AG04449 (cell line): ENCODE measurements around the gene NPFF.

Experiments used
- CTCF ChIA-PET: fragments of 350-600 bp; formaldehyde crosslinking; extraction: SDS; loops from one replicate; lab custom pipeline; 2021; ENCODE audit warnings: antibody characterized with exemption; lab: Yijun Ruan, JAX
- POLR2A ChIA-PET: fragments of 400-600, 350-600 bp; formaldehyde crosslinking; extraction: SDS; loops from one replicate; lab custom pipeline; 2020; ENCODE audit warnings: antibody characterized with exemption, inconsistent platforms; lab: Yijun Ruan, JAX
- DNase-seq: peaks from one replicate; pipeline ENCODE4 v3.0.0-alpha.2; 2010; ENCODE audit warnings: low read depth, low spot score
- H3K4me3 ChIP-seq: 2 replicates; pipeline ENCODE4 v1.5.1; 2011; ENCODE audit warnings: low read depth, mild to moderate bottlenecking, control low read depth, low read length
- CTCF ChIP-seq: IDR thresholded peaks from one replicate; pipeline ENCODE4 v1.5.1; 2011; ENCODE audit warnings: mild to moderate bottlenecking, moderate library complexity, low read length, control low read depth, inconsistent platforms; ENCODE audit not compliant: insufficient read depth; ENCODE audit errors: missing control alignments

NPFF gene

GRCh38 chr12:53513712-53514410, 6.6 kb upstream of the NPFF start:
- ChIA-PET POLR2A (no interaction called here), CTCF (interaction anchor here (1.2 to 12.0 kb wide), 4 partner anchors 6 to 191 kb away, joined by 3 to 135 read pairs (median 62); partner anchors contain the start of genes AAAS and NPFF)
- DNase-seq = no peak
- TF ChIP-seq CTCF = no peak
- no peak overlapping the region for H3K4me3 ChIP-seq

DNA sequence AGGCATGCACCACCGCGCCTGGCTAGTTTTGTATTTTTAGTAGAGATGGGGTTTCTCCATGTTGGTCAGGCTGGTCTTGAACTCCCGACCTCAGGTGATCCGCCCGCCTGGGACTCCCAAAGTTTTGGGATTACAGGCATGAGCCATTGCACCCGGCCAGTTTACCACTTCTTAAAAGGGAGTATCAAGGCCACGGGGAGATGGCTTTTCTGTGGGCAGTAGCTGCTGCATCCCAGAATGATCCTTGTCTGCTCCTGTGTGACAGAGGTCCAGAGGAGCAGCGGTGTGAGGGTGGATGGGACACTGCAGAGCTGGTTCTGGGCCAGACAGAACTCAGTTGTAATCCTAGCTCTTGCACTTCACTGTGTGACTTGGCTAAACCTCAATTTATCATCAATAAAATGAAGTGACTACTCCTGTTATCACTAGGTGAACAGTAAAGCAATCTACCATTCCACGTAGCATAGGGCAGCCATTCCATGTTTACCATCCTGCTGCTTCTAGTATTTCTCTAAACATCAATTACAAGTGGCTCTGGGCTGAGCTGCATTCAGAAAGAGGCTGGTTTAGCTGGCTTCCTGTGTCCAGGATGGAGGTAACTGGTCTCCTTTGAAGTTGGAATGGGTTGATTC, 3.0 kb upstream of the NPFF start:
- DNase-seq = no peak
- no peak overlapping the region for H3K4me3 ChIP-seq
- no peak for TF ChIP-seq CTCF
- ChIA-PET POLR2A (no interaction called here), CTCF (interaction anchor here (0.6 to 12.0 kb wide), 13 partner anchors 8 to 1380 kb away, joined by 3 to 135 read pairs (median 22); partner anchors contain the start of genes AAAS, MAP3K12 and TARBP2)

GRCh38 chr12:53508534-53509170, 1.4 kb upstream of the NPFF start:
- DNase-seq = no peak
- peak; percentile 95 for TF ChIP-seq CTCF
- ChIA-PET CTCF (interaction anchor here (0.6 to 12.0 kb wide), 29 partner anchors 9 to 296 kb away, joined by 3 to 135 read pairs (median 5); partner anchors contain the start of genes AAAS, ATP5MC2, MAP3K12 and TARBP2), POLR2A (interaction anchor here (0.5 to 1.5 kb wide), 3 partner anchors 10 to 111 kb away, joined by 3 to 6 read pairs (median 4); partner anchors contain the start of gene MAP3K12)
- H3K4me3 ChIP-seq = no peak overlapping the region

DNA sequence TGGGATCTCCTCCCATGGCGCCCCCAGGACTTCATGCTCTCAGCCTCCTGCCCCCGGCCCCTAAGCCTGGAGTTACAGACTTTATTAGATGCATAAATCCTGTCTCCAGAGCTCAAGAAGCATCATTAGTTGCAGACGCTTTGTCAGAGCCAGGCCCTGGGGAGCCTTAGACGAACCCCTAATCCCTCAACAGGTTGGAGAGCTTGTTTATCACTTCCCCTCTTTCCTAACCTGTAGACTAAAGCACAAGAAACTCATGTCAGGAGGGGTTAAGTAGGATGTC, 260 bp upstream of the NPFF start:
- no peak for TF ChIP-seq CTCF
- CTCF ChIA-PET = interaction anchor here (0.7 to 12.0 kb wide), 10 partner anchors 11 to 184 kb away, joined by 3 to 135 read pairs (median 34); partner anchors contain the start of gene AAAS
- no peak overlapping the region for H3K4me3 ChIP-seq
- no peak for DNase-seq
- POLR2A ChIA-PET = no interaction called here

DNA sequence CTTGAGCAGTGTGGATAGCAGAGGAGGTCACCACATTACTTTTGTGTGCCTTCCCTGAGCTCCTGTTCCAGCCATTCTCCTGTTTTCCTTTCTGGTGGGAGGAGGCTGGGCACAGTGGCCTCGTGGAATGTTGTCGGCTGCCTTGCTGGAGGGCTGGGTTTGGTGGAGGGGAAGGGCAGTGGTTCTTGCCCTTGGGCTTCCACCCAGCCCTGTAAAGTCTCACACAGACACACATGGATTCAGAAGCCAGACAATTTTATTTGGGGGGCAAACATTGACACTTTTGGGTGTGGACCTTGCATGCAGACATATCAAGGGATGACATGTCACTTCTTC, 866 bp downstream of the NPFF start:
- no peak for DNase-seq
- H3K4me3 ChIP-seq = no peak overlapping the region
- CTCF ChIA-PET = interaction anchor here (0.9 to 12.0 kb wide), 8 partner anchors 12 to 183 kb away, joined by 3 to 135 read pairs (median 66); partner anchors contain the start of genes AAAS and AMHR2
- no peak for TF ChIP-seq CTCF
- POLR2A ChIA-PET = interaction anchor here (1.1 kb wide), 1 partner anchor 24 kb away, joined by 6 read pairs; no protein-coding TSS in a partner anchor
